Spleen (tissue), 11 donors: ENCODE data around the gene GGA2. TPM values are rescaled to one million over a fixed set of nuclear protein-coding genes. Genes with fewer than 3 reads are reported as not detected.

Source experiments
- DNase-seq: peaks from one replicate; pipeline ENCODE4 v3.0.0-alpha.2; 2020
- H3K27ac ChIP-seq, 8 donors: fragments of 200-600 bp; sonication (generic) in 7 of 8; 1 replicate in 4 of 8; 2 replicates in 4 of 8; pipeline versions ENCODE4 v1.5.0 to v1.8.0; 2016 to 2021; ENCODE audit warnings: inconsistent platforms in 4 of 8, mild to moderate bottlenecking in 4 of 8, moderate library complexity in 1 of 8
- H3K27me3 ChIP-seq, 7 donors: fragments of 200-600 bp; sonication (generic) in 6 of 7; replicated peaks in 1 of 7; 1 replicate in 4 of 7; 2 replicates in 3 of 7; pipeline versions ENCODE4 v1.5.0 to v1.8.0; 2016 to 2021; ENCODE audit warnings: inconsistent platforms in 3 of 7, mild to moderate bottlenecking in 1 of 7
- H3K36me3 ChIP-seq, 6 donors: fragments of 200-600 bp; sonication (generic) in 5 of 6; 1 replicate in 4 of 6; 2 replicates in 2 of 6; pipeline versions ENCODE4 v1.5.0 to v1.8.0; 2016 to 2021; ENCODE audit warnings: inconsistent platforms in 2 of 6
- H3K4me1 ChIP-seq, 6 donors: fragments of 200-600 bp; sonication (generic) in 5 of 6; 1 replicate in 3 of 6; 2 replicates in 3 of 6; pipeline versions ENCODE4 v1.5.0 to v1.8.0; 2016 to 2021; ENCODE audit warnings: inconsistent platforms in 3 of 6
- H3K4me3 ChIP-seq, 8 donors: fragments of 200-600 bp; sonication (generic) in 7 of 8; 1 replicate in 4 of 8; 2 replicates in 4 of 8; pipeline versions ENCODE4 v1.5.0 to v1.8.0; 2016 to 2021; ENCODE audit warnings: inconsistent platforms in 4 of 8, mild to moderate bottlenecking in 4 of 8, moderate library complexity in 2 of 8
- H3K9me3 ChIP-seq, 8 donors: fragments of 200-600 bp; sonication (generic) in 7 of 8; 1 replicate in 4 of 8; 2 replicates in 4 of 8; pipeline versions ENCODE4 v1.5.0 to v1.8.0; 2016 to 2021; ENCODE audit warnings: inconsistent platforms in 4 of 8
- POLR2A ChIP-seq, 3 donors: fragments of 450-650 bp; IDR thresholded peaks; one replicate each; pipeline ENCODE4 v1.5.1; 2017; ENCODE audit warnings: antibody characterized with exemption in 3 of 3, mild to moderate bottlenecking in 1 of 3
- POLR2AphosphoS5 ChIP-seq, 3 donors: sonication (generic); formaldehyde crosslinking; IDR thresholded peaks; one replicate each; pipeline ENCODE4 v1.5.1; 2017; ENCODE audit warnings: antibody characterized with exemption in 3 of 3
- WGBS, 5 donors: extraction: QIAGEN DNeasy Blood & Tissue Kit in 3 of 5; methylation state at CpG; one replicate each; pipeline versions ENCODE4 v1.1.5 to v1.1.7; 2013 to 2018; 5-methylcytosine and 5-hydroxymethylcytosine counted together
- intact Hi-C: fragments of 100-400 bp; cut with DNase I; formaldehyde crosslinking; loops from one replicate; pipeline ENCODE4 v1.15.0; 2023; ENCODE audit warnings: low total_unique reads
- polyA plus RNA-seq, 3 donors: library from polyadenylated mRNA; stranded (reverse); fragments of 200-250 nt; gene quantifications; one replicate each; pipeline ENCODE4 v1.2.1, GENCODE V29; 2013
- total RNA-seq, 7 donors: library from RNA; depleted of rRNA in 3 of 7; stranded (reverse); fragments of >200 nt in 3 of 7; fragmentation: NEBNext Ultra II Directional in 4 of 7; extraction: Animal tissue kit (Norgen Biotek cat#: 25700) in 4 of 7; gene quantifications; one replicate each; pipeline versions ENCODE4 v1.1.0 to v1.2.1, GENCODE V29; 2016 to 2021
- TF ChIP-seq, protein P1 (sequence below), 11 experiments: fragments of 200-600 bp in 7 of 11; fragments of 450-650 bp in 4 of 11; sonication (generic) in 4 of 11; IDR thresholded peaks in 8 of 11; conservative IDR thresholded peaks in 3 of 11; 1 replicate in 7 of 11; 2 replicates in 4 of 11; pipeline versions ENCODE4 v1.4.0 to v1.8.0; 2016 to 2021; ENCODE audit warnings: antibody characterized with exemption in 11 of 11, inconsistent platforms in 4 of 11, mild to moderate bottlenecking in 1 of 11
- donor health status: healthy with polysubstance abuse.
- donor health status: DM: no; HTN: no; CAD: no; lungs with moderate emphysema.
- donor health status: DM: no; HTN: no; CAD: no.
- donor health status: Bipolar disorder and iron deficiency.
- donor health status: healthy.
- donor health status: DM: no; HTN: no; CAD: no.
- donor health status: DM: yes; HTN: yes; CAD: no.

GGA2 gene
- total and polyA plus RNA-seq, 10 donors, result 49.4 to 179 (median 141) TPM

- 90 to 100% (median 100%) methylated on average over 1 of the region's 1 CpG for WGBS, 5 donors
- no peak for DNase-seq
- no peaks in the 10 kb centered on the region for H3K27me3 ChIP-seq
- no peak overlapping the region for H3K4me3 ChIP-seq
- H3K27ac ChIP-seq, result no peak overlapping the region
- H3K9me3 ChIP-seq, result no peaks in the 10 kb centered on the region
- peaks cover 0 to 99% (median 69%) of the 10 kb centered on the region in 6 donors for H3K36me3 ChIP-seq
- intact Hi-C loops, result no loop called here
- H3K4me1 ChIP-seq, result peaks cover 0 to 19% (median 0%) of the 10 kb centered on the region in 6 donors
- no peak for TF ChIP-seq POLR2A (IDR thresholded peaks at IDR 0.05)
- TF ChIP-seq, protein P1, sequence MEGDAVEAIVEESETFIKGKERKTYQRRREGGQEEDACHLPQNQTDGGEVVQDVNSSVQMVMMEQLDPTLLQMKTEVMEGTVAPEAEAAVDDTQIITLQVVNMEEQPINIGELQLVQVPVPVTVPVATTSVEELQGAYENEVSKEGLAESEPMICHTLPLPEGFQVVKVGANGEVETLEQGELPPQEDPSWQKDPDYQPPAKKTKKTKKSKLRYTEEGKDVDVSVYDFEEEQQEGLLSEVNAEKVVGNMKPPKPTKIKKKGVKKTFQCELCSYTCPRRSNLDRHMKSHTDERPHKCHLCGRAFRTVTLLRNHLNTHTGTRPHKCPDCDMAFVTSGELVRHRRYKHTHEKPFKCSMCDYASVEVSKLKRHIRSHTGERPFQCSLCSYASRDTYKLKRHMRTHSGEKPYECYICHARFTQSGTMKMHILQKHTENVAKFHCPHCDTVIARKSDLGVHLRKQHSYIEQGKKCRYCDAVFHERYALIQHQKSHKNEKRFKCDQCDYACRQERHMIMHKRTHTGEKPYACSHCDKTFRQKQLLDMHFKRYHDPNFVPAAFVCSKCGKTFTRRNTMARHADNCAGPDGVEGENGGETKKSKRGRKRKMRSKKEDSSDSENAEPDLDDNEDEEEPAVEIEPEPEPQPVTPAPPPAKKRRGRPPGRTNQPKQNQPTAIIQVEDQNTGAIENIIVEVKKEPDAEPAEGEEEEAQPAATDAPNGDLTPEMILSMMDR (IDR thresholded peaks at IDR 0.05 in 8 of 11, conservative IDR thresholded peaks at IDR 0.05 in 3 of 11), result no peak
- no peak for TF ChIP-seq POLR2AphosphoS5 (IDR thresholded peaks at IDR 0.05)
Observed at GRCh38 chr16:23532448-23532847, 22.2 kb upstream of the GGA2 start.

- WGBS, 5 donors, result 90 to 97% (median 95%) methylated on average over 5 of the region's 5 CpGs
- H3K4me1 ChIP-seq, result peaks cover 0 to 19% (median 0%) of the 10 kb centered on the region in 6 donors
- H3K4me3 ChIP-seq, result no peak overlapping the region
- no peak for DNase-seq
- H3K27ac ChIP-seq, result no peak overlapping the region
- peaks cover 0 to 99% (median 64%) of the 10 kb centered on the region in 6 donors for H3K36me3 ChIP-seq
- TF ChIP-seq POLR2AphosphoS5 (IDR thresholded peaks at IDR 0.05), result no peak
- TF ChIP-seq, protein P1 (IDR thresholded peaks at IDR 0.05 in 8 of 11, conservative IDR thresholded peaks at IDR 0.05 in 3 of 11), result no peak
- TF ChIP-seq POLR2A (IDR thresholded peaks at IDR 0.05), result no peak
- intact Hi-C loops, result no loop called here
- no peaks in the 10 kb centered on the region for H3K27me3 ChIP-seq
- H3K9me3 ChIP-seq, result no peaks in the 10 kb centered on the region
Observed at GRCh38 chr16:23530062-23530461, 19.8 kb upstream of the GGA2 start.

- TF ChIP-seq, protein P1 (IDR thresholded peaks at IDR 0.05 in 8 of 11, conservative IDR thresholded peaks at IDR 0.05 in 3 of 11), result no peak
- TF ChIP-seq POLR2AphosphoS5 (IDR thresholded peaks at IDR 0.05) (no peak), POLR2A (IDR thresholded peaks at IDR 0.05) (no peak)
- WGBS, 5 donors, result 70 to 95% (median 85%) methylated on average over 10 of the region's 10 CpGs
- no peak overlapping the region for H3K4me3 ChIP-seq
- peaks cover 0 to 23% (median 0%) of the 10 kb centered on the region in 6 donors for H3K4me1 ChIP-seq
- intact Hi-C loops, result no loop called here
- H3K9me3 ChIP-seq, result no peaks in the 10 kb centered on the region
- no peak for DNase-seq
- H3K27me3 ChIP-seq, result no peaks in the 10 kb centered on the region
- peaks cover 0 to 99% (median 61%) of the 10 kb centered on the region in 6 donors for H3K36me3 ChIP-seq
- peak overlapping the region in 2 of 8 donors; percentile 30 to 31 for H3K27ac ChIP-seq
Observed at GRCh38 chr16:23528644-23529310, 18.5 kb upstream of the GGA2 start.

GRCh38 chr16:23527961-23528643, 17.8 kb upstream of the GGA2 start:
- TF ChIP-seq POLR2AphosphoS5 (IDR thresholded peaks at IDR 0.05) (no peak), POLR2A (IDR thresholded peaks at IDR 0.05) (no peak)
- TF ChIP-seq, protein P1 (IDR thresholded peaks at IDR 0.05 in 8 of 11, conservative IDR thresholded peaks at IDR 0.05 in 3 of 11), result no peak
- Histone ChIP-seq H3K27me3 (no peaks in the 10 kb centered on the region), H3K27ac (peak overlapping the region in 2 of 8 donors; percentile 30 to 31), H3K4me1 (peaks cover 0 to 23% (median 0%) of the 10 kb centered on the region in 6 donors), H3K4me3 (no peak overlapping the region), H3K36me3 (peaks cover 0 to 99% (median 61%) of the 10 kb centered on the region in 6 donors), H3K9me3 (no peaks in the 10 kb centered on the region)
- 86 to 96% (median 92%) methylated on average over 11 of the region's 11 CpGs for WGBS, 5 donors
- no peak for DNase-seq
- intact Hi-C loops, result no loop called here
